ENCODE data around the gene PLA2G4F. TPM values are rescaled to one million over a fixed set of nuclear protein-coding genes. Genes with fewer than 3 reads are reported as not detected.

PLA2G4F gene
- total and polyA plus RNA-seq, 7 donors = 0.20 to 5.3 (median 1.9) TPM

GRCh38 chr15:42089942-42090341, 66.5 kb downstream of the PLA2G4F start:
- Histone ChIP-seq H3K4me1 (peaks cover 9% of the 10 kb centered on the region), H3K36me3 (ENCODE audit: insufficient read depth in 1 of 2, low read depth in 1 of 2) (no peaks in the 10 kb centered on the region), H3K4me3 (no peak overlapping the region), H3K9me3 (no peaks in the 10 kb centered on the region), H3K27ac (no peak overlapping the region), H3K27me3 (ENCODE audit: insufficient read depth in 3 of 3, low read length in 2 of 3) (no peaks in the 10 kb centered on the region)
- intact Hi-C loops (cut with DNase I) = no loop called here
- ATAC-seq (no peak), DNase-seq (no peak)
- 88 to 90% (median 89%) methylated on average over 4 of the region's 4 CpGs for WGBS, 3 donors
- no peak for TF ChIP-seq CTCF (IDR thresholded peaks at IDR 0.05)

Other genes starting within 250 kb of the PLA2G4F start
- gene EHD4, start 184.1 kb downstream of the PLA2G4F start, total RNA-seq = 1 to 10 TPM; 5.3 to 9.6 (median 6.3) TPM
- gene EHD4, start 184.1 kb downstream of the PLA2G4F start, polyA plus RNA-seq = 1 to 10 TPM; 1.7 to 4.8 (median 2.2) TPM
- gene PLA2G4E, start 135.6 kb downstream of the PLA2G4F start, total RNA-seq = under 1 TPM in 3 of 4 donors, not detected in 1; 0.08 to 0.34 (median 0.24) TPM
- under 1 TPM in 2 of 3 donors, not detected in 1; 0.01 to 0.07 TPM for gene PLA2G4E, start 135.6 kb downstream of the PLA2G4F start, polyA plus RNA-seq
- gene PLA2G4D, start 62.1 kb downstream of the PLA2G4F start, total RNA-seq = not detected
- not detected for gene PLA2G4D, start 62.1 kb downstream of the PLA2G4F start, polyA plus RNA-seq
- gene VPS39, start 51.7 kb upstream of the PLA2G4F start, total RNA-seq = 10 to 100 TPM; 37.3 to 47.8 (median 46.2) TPM
- gene VPS39, start 51.7 kb upstream of the PLA2G4F start, polyA plus RNA-seq = 10 to 100 TPM; 15.2 to 43.3 (median 17.7) TPM
- gene GANC, start 116.6 kb upstream of the PLA2G4F start, total RNA-seq = 10 to 100 TPM; 20.3 to 37.7 (median 24.2) TPM
- 10 to 100 TPM in 1 of 3 donors, 1 to 10 TPM in 2; 4.9 to 11.4 (median 9.9) TPM for gene GANC, start 116.6 kb upstream of the PLA2G4F start, polyA plus RNA-seq
- gene TMEM87A, start 116.8 kb upstream of the PLA2G4F start, total RNA-seq = 10 to 100 TPM; 17.6 to 30.4 (median 26.2) TPM
- 10 to 100 TPM; 16.4 to 30.9 (median 22.0) TPM for gene TMEM87A, start 116.8 kb upstream of the PLA2G4F start, polyA plus RNA-seq
- 100 to 1,000 TPM; 216 to 413 (median 266) TPM for gene CAPN3, start 202.9 kb upstream of the PLA2G4F start, total RNA-seq
- 100 to 1,000 TPM; 114 to 214 (median 154) TPM for gene CAPN3, start 202.9 kb upstream of the PLA2G4F start, polyA plus RNA-seq

Measured in psoas muscle (tissue), 8 donors.